ENCODE measurements around the gene SLC2A13.
A peak's percentile ranks its signal among the peaks of the same experiment; 100 is the strongest.
"Not testable (repeated sequence)": the region's sequence is repeated elsewhere in the genome, so short reads cannot be mapped to it uniquely, and the experiment has no call there.

Gene SLC2A13

DNA sequence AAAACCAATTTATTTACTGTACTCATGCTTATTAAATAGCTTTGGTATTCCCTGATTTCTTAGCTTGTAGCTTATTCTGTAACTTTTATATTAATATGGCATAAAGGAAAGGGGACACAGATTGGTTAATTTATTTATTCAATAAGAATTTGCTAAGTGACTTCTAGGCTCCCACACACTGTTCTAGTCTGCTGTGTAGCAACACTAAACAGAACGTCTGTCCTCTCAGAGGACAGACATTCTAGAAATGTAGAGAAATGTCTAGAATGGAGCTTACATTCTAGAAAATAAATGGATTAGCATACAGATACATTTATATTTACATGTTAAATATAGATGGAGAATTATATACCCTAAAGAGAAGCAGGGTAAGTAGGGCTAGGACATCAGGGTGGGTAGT, 301.4 kb downstream of the SLC2A13 start:
- Histone ChIP-seq H3K36me3 (replicated peaks) (no peaks in the 10 kb centered on the region), H3K4me3 (no peak overlapping the region), H3K9me3 (no peaks in the 10 kb centered on the region), H3K27me3 (ENCODE audit: low read depth) (no peaks in the 10 kb centered on the region), H3K4me1 (no peaks in the 10 kb centered on the region)
- in situ Hi-C loops (cut with MboI; ENCODE audit: low sequenced_read_pairs) = no loop called here
- no peak for DNase-seq (ENCODE audit: low spot score in 2 of 2)

DNA sequence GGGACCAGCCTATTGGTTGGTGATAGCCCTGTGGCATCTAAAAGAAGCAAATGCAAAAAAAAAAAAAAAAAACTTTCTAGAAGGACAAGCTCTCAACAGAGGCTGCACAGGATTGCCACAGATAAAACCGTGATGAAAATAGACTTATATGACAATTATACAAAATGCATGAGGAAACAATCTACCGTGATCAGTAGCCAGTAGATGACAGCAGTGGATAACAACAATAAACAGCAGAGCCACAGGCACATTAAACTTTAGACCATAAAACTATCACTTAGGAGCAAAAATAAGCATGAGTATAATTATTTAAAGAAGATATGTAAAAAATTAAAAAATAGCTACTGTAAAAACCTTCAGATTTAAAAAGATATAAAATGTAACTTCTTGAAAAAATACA, 302.7 kb downstream of the SLC2A13 start:
- no peaks in the 10 kb centered on the region for H3K4me1 ChIP-seq
- no peak for DNase-seq (ENCODE audit: low spot score in 2 of 2)
- in situ Hi-C loops (cut with MboI; ENCODE audit: low sequenced_read_pairs) = no loop called here
- no peaks in the 10 kb centered on the region for H3K27me3 ChIP-seq (ENCODE audit: low read depth)
- no peaks in the 10 kb centered on the region for H3K9me3 ChIP-seq
- no peaks in the 10 kb centered on the region for H3K36me3 ChIP-seq (replicated peaks)
- H3K4me3 ChIP-seq = no peak overlapping the region

DNA sequence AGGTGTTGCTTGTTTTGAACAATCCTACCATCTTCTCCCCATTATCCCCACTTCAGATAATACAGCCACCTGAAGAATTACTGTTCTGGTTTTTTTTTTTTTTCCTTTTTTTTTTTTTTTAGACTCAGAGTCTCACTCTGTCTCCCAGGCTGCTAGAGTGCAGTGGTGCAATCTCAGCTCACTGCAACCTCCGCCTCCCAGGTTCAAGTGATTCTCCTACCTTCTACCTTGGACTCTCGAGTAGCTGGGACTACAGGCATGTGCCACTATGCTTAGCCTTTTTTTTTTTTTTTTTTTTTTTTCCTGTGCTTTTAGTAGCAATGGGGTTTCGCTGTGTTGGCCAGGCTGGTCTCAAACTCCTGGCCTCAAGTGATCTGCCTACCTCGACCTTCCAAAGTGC, 306.9 kb downstream of the SLC2A13 start:
- H3K4me3 ChIP-seq = no peak overlapping the region
- no peaks in the 10 kb centered on the region for H3K4me1 ChIP-seq
- in situ Hi-C loops (cut with MboI; ENCODE audit: low sequenced_read_pairs) = no loop called here
- no peak for DNase-seq (ENCODE audit: low spot score in 2 of 2)
- H3K36me3 ChIP-seq (replicated peaks) = no peaks in the 10 kb centered on the region
- H3K9me3 ChIP-seq = no peaks in the 10 kb centered on the region
- H3K27me3 ChIP-seq (ENCODE audit: low read depth) = no peaks in the 10 kb centered on the region

DNA sequence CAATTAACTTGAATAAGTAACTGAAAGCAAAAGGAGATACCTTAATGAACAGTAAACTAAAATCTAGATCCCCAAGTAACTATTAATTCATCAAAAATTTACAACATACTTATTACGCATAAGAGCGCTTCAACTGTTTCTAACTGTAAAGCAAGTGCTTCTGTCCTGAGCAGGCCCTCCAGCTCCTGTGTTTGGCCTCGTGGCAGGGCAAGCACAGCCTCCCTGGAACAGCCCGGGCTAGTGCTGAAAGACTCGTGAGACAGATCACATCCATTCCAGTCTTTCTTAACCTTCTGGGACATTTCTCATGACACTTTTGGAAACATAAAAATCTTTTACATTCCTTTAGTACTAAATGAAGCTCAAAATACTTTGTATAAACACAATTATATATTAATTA, 307.5 kb downstream of the SLC2A13 start:
- no peaks in the 10 kb centered on the region for H3K4me1 ChIP-seq
- H3K9me3 ChIP-seq = no peaks in the 10 kb centered on the region
- H3K36me3 ChIP-seq (replicated peaks) = no peaks in the 10 kb centered on the region
- in situ Hi-C loops (cut with MboI; ENCODE audit: low sequenced_read_pairs) = no loop called here
- H3K27me3 ChIP-seq (ENCODE audit: low read depth) = no peaks in the 10 kb centered on the region
- no peak for DNase-seq (ENCODE audit: low spot score in 2 of 2)
- no peak overlapping the region for H3K4me3 ChIP-seq

DNA sequence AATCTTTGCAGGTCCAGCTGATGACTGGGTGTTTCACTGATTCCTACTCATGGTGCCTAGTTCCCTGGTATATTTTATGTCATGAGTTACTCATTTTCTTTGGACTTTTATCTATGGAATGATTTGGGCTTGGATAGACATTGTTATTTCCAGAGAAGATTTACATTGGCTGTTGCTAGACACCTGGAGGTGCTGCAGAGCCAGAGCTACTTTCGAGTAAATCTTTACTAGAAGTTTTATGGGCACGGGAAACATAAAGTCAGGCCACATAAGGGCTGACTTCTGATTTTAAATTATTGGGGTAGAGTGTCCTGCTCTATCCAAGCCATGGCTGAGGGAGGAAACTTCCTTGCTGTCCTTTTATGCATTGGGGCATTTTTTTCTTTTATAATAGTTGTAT, 310.4 kb downstream of the SLC2A13 start:
- H3K4me1 ChIP-seq = no peaks in the 10 kb centered on the region
- no peaks in the 10 kb centered on the region for H3K27me3 ChIP-seq (ENCODE audit: low read depth)
- no peak overlapping the region for H3K4me3 ChIP-seq
- DNase-seq (ENCODE audit: low spot score in 2 of 2) = no peak
- no peaks in the 10 kb centered on the region for H3K36me3 ChIP-seq (replicated peaks)
- H3K9me3 ChIP-seq = no peaks in the 10 kb centered on the region
- in situ Hi-C loops (cut with MboI; ENCODE audit: low sequenced_read_pairs) = no loop called here

DNA sequence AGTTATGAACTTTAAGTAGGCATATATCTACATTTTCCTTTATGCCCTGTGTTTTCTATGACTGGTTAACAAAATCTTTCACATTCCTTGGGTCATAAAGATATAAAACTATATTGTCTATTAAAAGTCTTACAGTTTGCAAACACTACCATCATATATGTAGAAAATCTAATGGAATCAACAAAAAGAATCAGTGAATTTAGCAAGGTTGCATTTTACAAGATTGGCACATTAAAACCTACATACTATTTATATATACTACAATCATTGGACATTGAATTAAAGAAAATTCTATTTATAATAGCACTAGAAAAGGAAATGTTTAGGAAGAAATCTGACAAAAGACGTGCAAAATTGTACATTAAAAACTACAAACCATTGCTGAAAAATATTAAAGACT, 312.9 kb downstream of the SLC2A13 start:
- Histone ChIP-seq H3K27me3 (ENCODE audit: low read depth) (no peaks in the 10 kb centered on the region), H3K36me3 (replicated peaks) (no peaks in the 10 kb centered on the region), H3K4me3 (no peak overlapping the region), H3K9me3 (no peaks in the 10 kb centered on the region), H3K4me1 (no peaks in the 10 kb centered on the region)
- no peak for DNase-seq (ENCODE audit: low spot score in 2 of 2)
- in situ Hi-C loops (cut with MboI; ENCODE audit: low sequenced_read_pairs) = no loop called here

DNA sequence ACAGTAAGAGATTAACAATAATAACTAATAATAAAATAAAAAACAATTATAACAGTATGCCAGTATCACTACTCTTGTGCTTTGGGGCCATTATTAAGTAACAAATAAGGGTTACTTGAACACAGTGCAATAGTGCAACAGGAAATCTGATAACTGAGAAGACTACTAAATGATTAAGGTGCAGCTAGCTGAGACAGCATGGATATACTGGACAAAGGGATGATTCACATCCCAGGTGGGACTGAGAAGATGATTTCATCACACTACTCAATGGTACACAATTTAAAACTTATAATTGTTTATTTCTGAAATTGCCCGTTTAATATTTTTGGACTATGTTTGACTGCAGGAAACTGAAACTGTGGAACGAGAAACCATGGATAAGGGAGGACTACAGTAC, 317.6 kb downstream of the SLC2A13 start:
- Histone ChIP-seq H3K4me1 (no peaks in the 10 kb centered on the region), H3K36me3 (replicated peaks) (no peaks in the 10 kb centered on the region), H3K4me3 (no peak overlapping the region), H3K9me3 (no peaks in the 10 kb centered on the region), H3K27me3 (ENCODE audit: low read depth) (no peaks in the 10 kb centered on the region)
- no peak for DNase-seq (ENCODE audit: low spot score in 2 of 2)
- in situ Hi-C loops (cut with MboI; ENCODE audit: low sequenced_read_pairs) = no loop called here

DNA sequence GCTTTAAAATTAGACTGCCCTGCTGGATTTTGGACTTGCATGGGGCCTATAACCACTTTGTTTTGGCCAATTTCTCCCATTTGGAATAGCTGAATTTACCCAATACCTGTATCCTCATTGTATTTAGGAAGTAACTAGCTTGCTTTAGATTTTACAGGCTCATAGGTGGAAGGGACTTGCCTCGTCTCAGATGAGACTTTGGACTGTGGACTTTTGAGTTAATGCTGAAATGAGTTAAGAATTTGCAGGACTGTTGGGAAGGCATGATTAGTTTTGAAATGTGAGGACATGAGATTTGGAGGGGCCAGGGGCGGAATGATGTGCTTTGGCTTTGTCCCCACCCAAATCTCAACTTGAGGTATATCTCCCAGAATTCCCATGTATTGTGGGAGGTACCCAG, 320.1 kb downstream of the SLC2A13 start:
- DNase-seq (ENCODE audit: low spot score in 2 of 2); in situ Hi-C loops (cut with MboI; ENCODE audit: low sequenced_read_pairs); H3K27me3 ChIP-seq (ENCODE audit: low read depth); H3K4me3 ChIP-seq; H3K9me3 ChIP-seq; H3K36me3 ChIP-seq (replicated peaks); H3K4me1 ChIP-seq: not testable (repeated sequence)

DNA sequence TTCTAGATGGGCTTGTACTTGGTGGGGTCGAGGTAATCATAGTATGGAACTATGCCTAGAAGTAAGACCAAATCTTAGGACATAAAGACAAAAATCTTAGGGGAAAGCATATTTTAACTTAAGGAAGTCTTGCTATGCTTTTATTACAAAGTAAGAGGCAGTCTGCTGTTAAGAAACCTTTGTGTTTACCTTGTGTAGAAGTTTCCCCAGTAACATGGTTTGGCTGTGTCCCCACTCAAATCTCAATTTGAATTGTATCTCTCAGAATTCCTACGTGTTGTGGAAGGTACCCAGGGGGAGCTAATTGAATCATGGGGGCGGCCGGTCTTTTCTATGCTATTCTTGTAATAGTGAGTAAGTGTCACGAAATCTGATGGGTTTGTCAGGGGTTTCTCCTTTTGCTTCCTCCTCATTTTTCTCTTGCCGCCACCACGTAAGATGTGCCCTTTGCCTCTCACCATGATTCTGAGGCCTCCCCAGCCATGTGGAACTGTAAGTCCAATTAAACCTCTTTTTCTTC, 323.8 kb downstream of the SLC2A13 start:
- in situ Hi-C loops (cut with MboI; ENCODE audit: low sequenced_read_pairs) = no loop called here
- no peaks in the 10 kb centered on the region for H3K36me3 ChIP-seq (replicated peaks)
- no peak for DNase-seq (ENCODE audit: low spot score in 2 of 2)

DNA sequence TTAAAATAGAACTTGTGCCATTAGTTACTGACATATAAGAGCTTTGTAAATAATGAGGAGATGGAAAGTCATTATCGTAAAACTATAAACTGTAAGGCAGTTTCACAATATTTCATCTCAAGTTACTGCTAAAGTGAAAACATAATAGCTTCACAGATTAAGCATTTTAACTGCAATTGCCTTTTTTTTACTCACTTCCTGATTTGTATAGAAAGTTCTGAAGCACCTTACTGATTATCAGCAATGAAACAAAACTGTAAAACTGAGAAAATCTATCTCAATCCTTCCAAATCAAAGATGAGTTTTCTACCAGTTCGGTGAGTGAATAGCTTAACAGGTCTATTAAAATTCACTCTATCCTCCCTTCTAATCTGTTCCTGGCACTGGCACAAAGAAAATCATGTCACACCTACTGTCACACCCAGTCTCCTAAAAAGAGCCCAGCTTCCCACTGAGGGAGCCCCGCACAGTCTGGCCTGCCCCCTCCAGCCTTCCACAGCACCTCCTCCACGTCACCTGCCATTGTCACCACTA, 324.9 kb downstream of the SLC2A13 start:
- Histone ChIP-seq H3K36me3 (replicated peaks) (no peaks in the 10 kb centered on the region), H3K9me3 (no peaks in the 10 kb centered on the region), H3K27me3 (ENCODE audit: low read depth) (no peaks in the 10 kb centered on the region), H3K4me3 (no peak overlapping the region), H3K4me1 (peaks cover 23% of the 10 kb centered on the region)
- in situ Hi-C loops (cut with MboI; ENCODE audit: low sequenced_read_pairs) = no loop called here
- peak; percentile 80 to 90 for DNase-seq (ENCODE audit: low spot score in 2 of 2)

More for the DNA sequence above, 323.8 kb downstream of the SLC2A13 start:
- H3K9me3 ChIP-seq = no peaks in the 10 kb centered on the region
- H3K27me3 ChIP-seq (ENCODE audit: low read depth) = no peaks in the 10 kb centered on the region
- peaks cover 23% of the 10 kb centered on the region for H3K4me1 ChIP-seq
- H3K4me3 ChIP-seq = no peak overlapping the region

DNA sequence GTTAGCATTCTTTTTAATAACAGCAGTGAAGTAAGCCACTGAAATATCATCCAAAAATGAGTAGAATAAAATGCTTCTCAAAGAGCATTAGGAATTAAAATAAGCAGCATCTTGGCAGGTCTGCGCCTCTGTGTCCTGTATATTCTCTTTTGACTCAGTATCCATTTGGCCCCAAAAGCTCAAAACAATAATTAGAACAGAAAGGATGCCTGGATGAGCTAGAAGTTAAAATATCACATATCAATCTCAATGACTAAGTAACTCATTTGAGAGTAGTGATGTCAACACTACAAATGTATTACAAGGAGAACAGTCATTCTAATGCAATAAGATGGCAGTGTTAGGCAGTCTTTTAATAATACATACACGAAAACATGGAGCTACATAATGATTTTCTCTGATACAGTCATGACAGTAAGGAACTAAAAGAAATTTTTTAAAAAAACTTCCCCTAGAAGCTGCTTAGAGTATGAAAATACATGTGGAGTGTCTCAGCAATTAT, 325.4 kb downstream of the SLC2A13 start:
- peaks cover 23% of the 10 kb centered on the region for H3K4me1 ChIP-seq
- H3K4me3 ChIP-seq = no peak overlapping the region
- in situ Hi-C loops (cut with MboI; ENCODE audit: low sequenced_read_pairs) = no loop called here
- no peaks in the 10 kb centered on the region for H3K27me3 ChIP-seq (ENCODE audit: low read depth)
- H3K36me3 ChIP-seq (replicated peaks) = no peaks in the 10 kb centered on the region
- DNase-seq (ENCODE audit: low spot score in 2 of 2) = no peak
- H3K9me3 ChIP-seq = no peaks in the 10 kb centered on the region

DNA sequence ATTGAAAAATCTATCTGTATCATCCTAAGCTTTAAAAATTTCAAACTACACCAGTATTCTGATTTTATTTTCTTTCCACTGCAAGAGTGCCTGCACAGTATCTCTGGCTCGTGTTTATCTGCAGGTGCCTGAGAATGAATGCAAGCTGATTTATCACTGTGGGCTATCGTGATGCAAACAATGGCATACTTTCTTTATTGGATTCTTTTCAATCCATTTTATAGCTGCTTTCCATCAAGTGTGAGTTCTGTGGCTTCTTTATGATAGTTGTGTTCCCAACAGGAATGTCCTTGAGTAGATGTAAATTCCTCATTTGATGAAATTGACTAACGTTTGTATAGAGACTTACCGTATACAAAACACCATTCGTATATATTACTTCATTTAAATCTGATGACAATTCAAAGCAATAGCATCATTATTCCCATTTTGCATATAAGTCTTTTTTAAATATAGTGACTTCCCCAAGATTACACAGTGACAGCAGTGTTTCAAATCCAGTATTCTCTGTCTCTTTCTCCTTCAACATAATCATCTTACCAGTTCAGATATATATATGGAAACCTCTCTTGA, 326.0 kb downstream of the SLC2A13 start:
- Histone ChIP-seq H3K4me3 (no peak overlapping the region), H3K36me3 (replicated peaks) (no peaks in the 10 kb centered on the region), H3K9me3 (no peaks in the 10 kb centered on the region), H3K4me1 (peaks cover 23% of the 10 kb centered on the region), H3K27me3 (ENCODE audit: low read depth) (no peaks in the 10 kb centered on the region)
- DNase-seq (ENCODE audit: low spot score in 2 of 2) = peak; percentile 30 to 75
- in situ Hi-C loops (cut with MboI; ENCODE audit: low sequenced_read_pairs) = no loop called here

DNA sequence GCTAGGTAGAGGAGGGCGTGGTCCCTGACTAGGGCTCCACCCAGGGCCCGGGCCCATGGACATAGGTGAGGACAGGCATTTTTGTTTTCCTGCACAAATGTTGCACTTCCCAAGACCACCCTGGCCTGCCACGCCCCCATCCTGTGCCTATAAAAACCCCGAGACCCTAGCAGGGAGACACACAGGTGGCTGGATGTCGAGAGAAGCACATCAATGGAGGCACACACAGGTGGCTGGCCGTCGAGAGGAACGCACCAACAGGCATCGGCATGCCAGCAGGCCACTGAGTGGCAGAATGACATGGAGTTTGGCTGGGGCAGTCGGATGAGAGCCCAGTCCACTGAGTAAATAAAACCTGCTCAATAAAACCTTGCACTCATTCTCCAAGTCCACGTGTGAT, 328.4 kb downstream of the SLC2A13 start:
- Histone ChIP-seq H3K27me3 (ENCODE audit: low read depth) (0 out of 2 replicates have a peak, but pooled peaks cover 3% of the 10 kb centered on the region), H3K9me3 (no peaks in the 10 kb centered on the region), H3K36me3 (replicated peaks) (no peaks in the 10 kb centered on the region), H3K4me3 (no peak overlapping the region), H3K4me1 (peaks cover 24% of the 10 kb centered on the region)
- in situ Hi-C loops (cut with MboI; ENCODE audit: low sequenced_read_pairs) = no loop called here
- DNase-seq (ENCODE audit: low spot score in 2 of 2) = no peak

DNA sequence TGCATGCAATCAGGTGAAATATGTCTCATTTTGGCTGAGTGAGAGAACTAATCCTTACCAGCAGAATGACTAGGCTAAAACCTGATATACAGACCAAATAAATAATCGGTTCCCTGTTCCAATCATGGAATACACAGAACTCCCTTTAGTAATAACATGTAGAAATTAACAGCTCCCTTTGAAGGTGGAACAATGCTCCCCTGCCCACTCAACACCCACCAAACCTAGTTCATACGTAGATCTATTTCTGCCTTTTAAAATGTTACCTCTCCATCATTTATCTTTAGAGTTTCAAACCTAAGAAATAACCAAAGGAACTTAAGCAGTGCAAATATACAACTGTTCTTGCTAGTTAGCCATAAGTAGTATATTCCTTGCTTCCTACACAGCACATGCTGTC, 332.6 kb downstream of the SLC2A13 start:
- Histone ChIP-seq H3K4me1 (peaks cover 6% of the 10 kb centered on the region), H3K4me3 (no peak overlapping the region), H3K9me3 (no peaks in the 10 kb centered on the region), H3K36me3 (replicated peaks) (no peaks in the 10 kb centered on the region), H3K27me3 (ENCODE audit: low read depth) (0 out of 2 replicates have a peak, but pooled peaks cover 3% of the 10 kb centered on the region)
- DNase-seq (ENCODE audit: low spot score in 2 of 2) = no peak
- in situ Hi-C loops (cut with MboI; ENCODE audit: low sequenced_read_pairs) = loop anchor here (25.0 kb wide), 2 partner anchors 214 to 339 kb away; partner anchors contain the start of gene SLC2A13
